GM12878 (cell line): ENCODE measurements around the gene TMC7. TPM values are rescaled to one million over a fixed set of nuclear protein-coding genes. Genes with fewer than 3 reads are reported as not detected.

Experiments used
- E4F1 ChIP-seq: fragments of 450-650 bp; IDR thresholded peaks from 2 replicates; pipeline ENCODE4 v1.6.1; 2018; ENCODE audit warnings: borderline replicate concordance, mild to moderate bottlenecking; ENCODE audit not compliant: partially characterized antibody
- HCFC1 ChIP-seq: fragments of 150-350 bp; IDR thresholded peaks from 2 replicates; pipeline ENCODE4 v1.6.1; 2014; ENCODE audit warnings: low read length
- PML ChIP-seq: IDR thresholded peaks from 2 replicates; pipeline ENCODE4 v1.6.1; 2012; ENCODE audit warnings: low read length, inconsistent platforms
- ZBED1 ChIP-seq: IDR thresholded peaks from 2 replicates; pipeline ENCODE4 v1.6.1; 2016; ENCODE audit warnings: borderline replicate concordance
- ZBTB40 ChIP-seq: fragments of 450-650 bp; IDR thresholded peaks from 2 replicates; pipeline ENCODE4 v1.6.1; 2016; ENCODE audit warnings: mild to moderate bottlenecking, moderate library complexity, borderline replicate concordance
- ZNF622 ChIP-seq: fragments of 450-650 bp; IDR thresholded peaks from 2 replicates; pipeline ENCODE4 v1.6.1; 2017; ENCODE audit warnings: mild to moderate bottlenecking, inconsistent platforms
- polyA plus RNA-seq, 11 experiments: library from polyadenylated mRNA; depleted of rRNA in 4 of 11; unstranded in 6 of 11; stranded (reverse) in 5 of 11; fragments of >200 nt; fragmentation: Nextera tagmentation in 4 of 11; fragmentation: Illumina TruSeq in 1 of 11; extraction: Ambion mirVana in 4 of 11; extraction: Trizol in 1 of 11; gene quantifications; 1 replicate in 1 of 11; 2 replicates in 10 of 11; pipeline versions ENCODE4 v1.2.1 to v1.2.3, GENCODE V29; 2011 to 2016; ENCODE audit warnings: inconsistent platforms in 2 of 11, missing spikeins in 2 of 11, low read depth in 1 of 11
- total RNA-seq, 4 experiments: library from RNA; depleted of rRNA in 3 of 4; stranded (reverse); fragments of >200 nt in 3 of 4; fragmentation: Illumina TruSeq in 1 of 4; extraction: Trizol in 1 of 4; gene quantifications; 2 replicates each; pipeline versions ENCODE4 v1.2.1 to v1.2.3, GENCODE V29; 2013 to 2021
- TF ChIP-seq, protein P1 (sequence below): fragments of 450-650 bp; formaldehyde crosslinking; IDR thresholded peaks from 2 replicates; pipeline ENCODE4 v1.4.0; 2020; ENCODE audit warnings: mild to moderate bottlenecking, moderate library complexity

The TMC7 gene
- total and polyA plus RNA-seq, 10 of the 15 experiments (the other 5 are each of a cell fraction or from before 2014, with no cell fraction given): 0.15 TPM; not detected in 9

GRCh38 chr16:18969855-18970240, 13.9 kb upstream of the TMC7 start (continued):
- TF ChIP-seq E4F1: no peak
- no peak for TF ChIP-seq ZBED1
- no peak for TF ChIP-seq ZBTB40
- TF ChIP-seq PML: no peak
- TF ChIP-seq, protein P1, sequence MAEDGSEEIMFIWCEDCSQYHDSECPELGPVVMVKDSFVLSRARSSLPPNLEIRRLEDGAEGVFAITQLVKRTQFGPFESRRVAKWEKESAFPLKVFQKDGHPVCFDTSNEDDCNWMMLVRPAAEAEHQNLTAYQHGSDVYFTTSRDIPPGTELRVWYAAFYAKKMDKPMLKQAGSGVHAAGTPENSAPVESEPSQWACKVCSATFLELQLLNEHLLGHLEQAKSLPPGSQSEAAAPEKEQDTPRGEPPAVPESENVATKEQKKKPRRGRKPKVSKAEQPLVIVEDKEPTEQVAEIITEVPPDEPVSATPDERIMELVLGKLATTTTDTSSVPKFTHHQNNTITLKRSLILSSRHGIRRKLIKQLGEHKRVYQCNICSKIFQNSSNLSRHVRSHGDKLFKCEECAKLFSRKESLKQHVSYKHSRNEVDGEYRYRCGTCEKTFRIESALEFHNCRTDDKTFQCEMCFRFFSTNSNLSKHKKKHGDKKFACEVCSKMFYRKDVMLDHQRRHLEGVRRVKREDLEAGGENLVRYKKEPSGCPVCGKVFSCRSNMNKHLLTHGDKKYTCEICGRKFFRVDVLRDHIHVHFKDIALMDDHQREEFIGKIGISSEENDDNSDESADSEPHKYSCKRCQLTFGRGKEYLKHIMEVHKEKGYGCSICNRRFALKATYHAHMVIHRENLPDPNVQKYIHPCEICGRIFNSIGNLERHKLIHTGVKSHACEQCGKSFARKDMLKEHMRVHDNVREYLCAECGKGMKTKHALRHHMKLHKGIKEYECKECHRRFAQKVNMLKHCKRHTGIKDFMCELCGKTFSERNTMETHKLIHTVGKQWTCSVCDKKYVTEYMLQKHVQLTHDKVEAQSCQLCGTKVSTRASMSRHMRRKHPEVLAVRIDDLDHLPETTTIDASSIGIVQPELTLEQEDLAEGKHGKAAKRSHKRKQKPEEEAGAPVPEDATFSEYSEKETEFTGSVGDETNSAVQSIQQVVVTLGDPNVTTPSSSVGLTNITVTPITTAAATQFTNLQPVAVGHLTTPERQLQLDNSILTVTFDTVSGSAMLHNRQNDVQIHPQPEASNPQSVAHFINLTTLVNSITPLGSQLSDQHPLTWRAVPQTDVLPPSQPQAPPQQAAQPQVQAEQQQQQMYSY (CRISPR knock-in tag): no peak
- no peak for TF ChIP-seq ZNF622
- no peak for TF ChIP-seq HCFC1
